GM18507 (cell line): ENCODE results near the gene TRMT2B.
"Not testable (repeated sequence)": the region's sequence is repeated elsewhere in the genome, so short reads cannot be mapped to it uniquely, and the experiment has no call there.

Experiments
- DNase-seq: peaks from one replicate; pipeline ENCODE4 v3.0.0; 2011; ENCODE audit warnings: low read depth; ENCODE audit not compliant: insufficient read length; ENCODE audit errors: extremely low spot score
- FAIRE-seq: peaks from 2 replicates; lab custom pipeline; 2011; peaks lifted over from hg19 to GRCh38; lab: Jason Lieb, UNC

TRMT2B gene, protein sequence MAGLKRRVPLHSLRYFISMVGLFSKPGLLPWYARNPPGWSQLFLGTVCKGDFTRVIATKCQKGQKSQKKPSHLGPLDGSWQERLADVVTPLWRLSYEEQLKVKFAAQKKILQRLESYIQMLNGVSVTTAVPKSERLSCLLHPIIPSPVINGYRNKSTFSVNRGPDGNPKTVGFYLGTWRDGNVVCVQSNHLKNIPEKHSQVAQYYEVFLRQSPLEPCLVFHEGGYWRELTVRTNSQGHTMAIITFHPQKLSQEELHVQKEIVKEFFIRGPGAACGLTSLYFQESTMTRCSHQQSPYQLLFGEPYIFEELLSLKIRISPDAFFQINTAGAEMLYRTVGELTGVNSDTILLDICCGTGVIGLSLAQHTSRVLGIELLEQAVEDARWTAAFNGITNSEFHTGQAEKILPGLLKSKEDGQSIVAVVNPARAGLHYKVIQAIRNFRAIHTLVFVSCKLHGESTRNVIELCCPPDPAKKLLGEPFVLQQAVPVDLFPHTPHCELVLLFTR

GRCh38 chrX:101051549-101052302, at the start of gene TRMT2B:
TRMT2B (minus strand) TSS chrX:101052111; CDS start chrX:101042289, 9,822 bp downstream.
- FAIRE-seq (peak; percentile 83), DNase-seq (peak; percentile 50)

DNA sequence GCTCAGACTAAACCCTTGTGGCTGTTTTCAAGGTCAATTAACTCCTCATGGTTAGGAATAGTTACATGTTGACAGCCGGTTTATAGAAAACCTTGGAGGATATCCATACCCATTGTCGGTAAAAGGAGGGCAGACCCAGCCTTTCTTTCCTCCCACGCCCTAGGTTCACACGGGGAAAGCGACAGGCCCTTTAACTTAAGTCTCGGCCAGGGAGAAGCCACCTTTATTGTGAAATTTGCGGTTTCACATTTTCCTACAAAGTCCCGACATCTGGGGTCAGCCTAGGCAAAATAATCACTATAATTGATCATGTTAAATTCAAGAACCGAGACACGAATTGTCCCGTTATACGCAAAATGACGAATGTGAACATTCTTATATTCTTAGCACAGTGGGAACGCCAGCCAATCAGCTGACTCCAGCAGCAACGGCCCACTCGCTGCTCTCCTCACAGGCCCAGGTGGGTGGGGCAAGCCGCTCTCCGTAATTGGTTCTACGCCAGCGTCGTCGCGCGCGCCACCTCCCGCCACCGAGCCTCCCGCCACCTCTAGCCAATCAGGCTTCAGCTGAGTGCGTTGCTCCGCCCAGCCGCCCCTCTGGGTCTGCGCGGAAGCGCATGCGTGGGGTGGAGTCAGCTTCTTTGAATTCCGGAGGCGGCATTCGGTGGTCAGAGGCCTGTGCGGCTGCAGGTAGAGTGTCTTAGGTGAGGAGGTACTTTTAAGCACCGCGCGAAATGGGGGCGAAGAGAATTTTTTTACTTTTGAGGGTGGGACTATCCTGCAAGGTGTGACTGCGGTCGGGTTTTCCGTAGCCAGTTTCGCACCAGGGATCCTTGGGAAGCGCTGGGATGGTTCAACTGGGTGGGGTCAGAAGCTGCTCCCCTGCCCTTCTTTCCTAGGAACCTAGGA, 45.9 kb upstream of the TRMT2B start, which contains the start of gene CENPI:
Gene CENPI, plus strand, starts transcription at position 659 of the 908 bp plus-strand sequence. CDS start 2,867 bp downstream, outside the sequence.
- DNase-seq: peak; percentile 86
- peak; percentile 99 for FAIRE-seq

GRCh38 chrX:101091817-101092216, 39.9 kb upstream of the TRMT2B start:
- FAIRE-seq: no peak

GRCh38 chrX:101081231-101081630, 29.3 kb upstream of the TRMT2B start:
- no peak for DNase-seq
- FAIRE-seq: no peak

More at GRCh38 chrX:101091817-101092216, 39.9 kb upstream of the TRMT2B start:
- no peak for DNase-seq

- no peak for DNase-seq
- FAIRE-seq: no peak
Measured at GRCh38 chrX:101080326-101081124, 28.6 kb upstream of the TRMT2B start.

GRCh38 chrX:101079736-101080270, 27.9 kb upstream of the TRMT2B start:
- no peak for DNase-seq
- FAIRE-seq: no peak

GRCh38 chrX:101078716-101079598, 27.0 kb upstream of the TRMT2B start, which contains the start of gene TMEM35A:
TMEM35A (plus strand) TSS chrX:101078879; CDS start chrX:101079003, 124 bp downstream.
- no peak for DNase-seq
- FAIRE-seq: no peak

DNA sequence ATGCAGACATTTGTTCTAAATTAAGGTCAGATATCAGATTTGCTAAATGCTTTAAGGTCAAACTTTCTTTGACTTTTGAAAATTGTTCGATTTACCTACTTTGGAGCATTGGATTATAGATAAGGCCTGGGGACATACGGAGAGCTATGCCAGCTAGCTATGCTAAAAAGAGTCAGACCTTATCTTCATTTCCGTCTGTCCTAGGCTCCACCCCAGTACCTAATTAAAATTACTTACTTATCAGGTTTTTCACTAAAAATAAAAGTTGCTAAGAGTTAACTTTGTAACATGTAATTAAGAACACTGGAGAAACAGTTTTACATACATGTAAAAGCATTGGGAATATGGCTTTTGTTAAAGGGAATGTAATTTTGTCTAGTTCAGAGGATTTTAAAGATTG, 19.7 kb upstream of the TRMT2B start:
- FAIRE-seq (no peak), DNase-seq (no peak)

DNA sequence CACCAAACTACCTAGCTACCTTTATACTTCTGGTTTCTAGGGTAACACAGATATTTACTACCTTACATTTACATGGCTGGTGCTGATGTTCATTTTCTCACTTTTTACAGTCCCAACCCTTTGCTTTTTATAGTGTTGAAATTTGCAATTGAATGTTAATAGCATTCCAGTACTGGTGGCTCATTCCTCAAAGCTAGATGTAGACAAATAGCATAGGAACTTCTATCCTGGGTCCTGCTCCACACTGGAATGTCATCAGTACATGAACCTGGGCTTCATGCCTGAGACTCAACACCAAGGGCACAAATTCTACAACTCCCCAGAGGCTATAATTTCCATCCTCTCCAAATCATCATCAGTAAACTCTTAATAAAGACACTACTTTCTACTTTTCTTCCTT, 10.3 kb upstream of the TRMT2B start:
- no peak for FAIRE-seq
- no peak for DNase-seq

- DNase-seq (peak; percentile 3), FAIRE-seq (peak; percentile 26)
Measured at GRCh38 chrX:101057093-101057714, 5.3 kb upstream of the TRMT2B start.

DNA sequence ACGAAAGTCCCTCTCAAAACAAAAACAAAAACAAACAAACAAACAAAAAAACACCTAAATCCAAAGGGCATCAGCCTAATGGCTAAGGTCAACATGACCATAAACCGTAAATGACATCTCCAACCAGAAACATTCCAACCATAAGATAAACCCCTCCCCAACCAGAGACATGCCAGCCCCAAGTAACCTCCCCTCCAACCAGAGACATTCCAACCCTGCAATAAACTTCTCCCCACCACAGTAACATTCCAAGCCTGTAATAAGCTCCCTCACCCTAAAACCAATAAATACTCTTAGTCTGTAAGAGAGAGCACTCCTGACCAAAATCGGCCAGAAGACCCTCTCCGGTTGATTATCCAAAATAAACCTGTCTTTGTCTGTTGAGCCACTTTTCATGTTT, 4.6 kb upstream of the TRMT2B start:
- not testable (repeated sequence) for FAIRE-seq, DNase-seq

DNA sequence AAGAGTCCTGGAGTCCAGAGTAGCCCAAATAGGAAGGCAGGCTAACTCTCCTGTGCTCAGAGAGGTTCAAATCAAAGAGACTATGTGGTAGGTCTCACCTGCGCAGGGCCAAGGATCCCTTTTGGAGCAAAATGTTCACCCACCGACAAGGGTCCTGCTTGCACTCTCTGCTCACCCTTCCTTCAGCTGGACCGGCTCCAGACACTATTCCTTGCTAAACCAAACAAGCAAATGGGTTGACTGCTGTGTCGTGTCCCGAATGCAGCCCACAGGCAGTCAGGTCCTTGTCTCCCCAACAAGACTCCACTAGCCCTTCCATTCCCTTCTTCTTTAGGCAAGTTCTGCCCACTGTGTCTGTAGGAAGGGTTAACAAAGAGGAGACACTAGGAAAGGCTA, 760 bp downstream of the TRMT2B start:
- FAIRE-seq: no peak
- DNase-seq: no peak

GRCh38 chrX:101040197-101040596, 11.7 kb downstream of the TRMT2B start:
- DNase-seq: no peak
- FAIRE-seq: no peak

GRCh38 chrX:101037231-101037630, 14.7 kb downstream of the TRMT2B start:
- FAIRE-seq: no peak
- DNase-seq: no peak

DNA sequence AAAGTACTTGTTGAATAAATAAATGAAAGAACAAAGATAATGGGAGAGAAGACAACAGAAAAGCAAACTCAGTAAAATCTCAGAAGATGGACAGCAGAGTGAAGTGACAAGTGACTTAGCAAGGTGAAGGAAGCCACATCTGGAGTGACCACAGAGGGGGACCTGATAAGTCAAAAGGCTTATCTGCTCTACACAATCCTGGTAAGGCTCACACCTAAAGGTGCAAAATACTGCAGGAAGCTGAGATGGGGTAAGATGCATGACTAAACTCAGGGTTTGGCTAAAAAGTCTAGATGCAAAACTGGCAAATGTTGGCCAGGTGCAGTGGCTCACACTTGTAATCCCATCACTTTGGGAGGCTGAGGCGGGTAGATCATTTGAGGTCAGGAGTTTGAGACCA, 22.2 kb downstream of the TRMT2B start:
- FAIRE-seq (no peak), DNase-seq (no peak)

DNA sequence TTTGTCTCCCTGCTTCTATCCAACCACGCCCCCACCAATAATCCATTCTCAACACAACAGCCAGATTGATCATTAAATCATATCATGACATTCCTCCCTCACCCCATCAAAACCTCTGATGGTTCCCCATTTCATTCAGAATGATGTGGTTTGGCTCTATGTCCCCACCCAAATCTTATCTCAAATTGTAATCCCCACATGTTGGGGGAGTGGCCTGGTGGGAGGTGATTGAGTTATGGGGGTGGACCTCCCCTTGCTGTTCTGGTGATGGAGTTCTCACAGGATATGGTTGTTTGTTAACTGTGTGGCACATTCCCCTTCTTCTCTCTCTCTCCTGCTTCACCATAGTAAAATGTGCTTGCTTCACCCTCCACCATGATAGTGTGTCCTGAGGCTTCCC, 23.3 kb downstream of the TRMT2B start:
- DNase-seq (no peak), FAIRE-seq (no peak)

GRCh38 chrX:101025126-101025525, 26.8 kb downstream of the TRMT2B start:
- no peak for DNase-seq
- no peak for FAIRE-seq
